ENCODE measurements around the gene RPL12. TPM values are rescaled to one million over a fixed set of nuclear protein-coding genes. Genes with fewer than 3 reads are reported as not detected.
A peak's percentile ranks its signal among the peaks of the same experiment; 100 is the strongest.

Gene RPL12
- total RNA-seq, 2 experiments from 2014 or later, result 1,248 to 1,328 TPM

- DNase-seq (no peak), ATAC-seq (no peak)
- Mint-ChIP-seq H3K9me3 (ENCODE audit: insufficient read depth) (no peaks in the 10 kb centered on the region), H3K4me3 (no peak overlapping the region), H3K36me3 (ENCODE audit: low read depth) (peaks cover 57% of the 10 kb centered on the region), H3K27ac (no peak overlapping the region), H3K27me3 (ENCODE audit: low read depth) (no peaks in the 10 kb centered on the region), H3K4me1 (ENCODE audit: low read depth) (peaks cover 25% of the 10 kb centered on the region)
- CTCF ChIA-PET, result no interaction called here
- POLR2A ChIA-PET, result no interaction called here
These were observed 20.8 kb downstream of the RPL12 start for GRCh38 chr9:127430415-127430814.

- ATAC-seq (no peak), DNase-seq (no peak)
- Mint-ChIP-seq H3K9me3 (ENCODE audit: insufficient read depth) (no peaks in the 10 kb centered on the region), H3K27ac (no peak overlapping the region), H3K27me3 (ENCODE audit: low read depth) (no peaks in the 10 kb centered on the region), H3K36me3 (ENCODE audit: low read depth) (peaks cover 42% of the 10 kb centered on the region), H3K4me1 (ENCODE audit: low read depth) (peaks cover 35% of the 10 kb centered on the region), H3K4me3 (no peak overlapping the region)
- ChIA-PET POLR2A (no interaction called here), CTCF (no interaction called here)
These were observed 22.9 kb downstream of the RPL12 start for GRCh38 chr9:127428348-127428747.

GRCh38 chr9:127426756-127427155 lies 24.4 kb downstream of the RPL12 start:
- DNase-seq (peak; percentile 48), ATAC-seq (peak; percentile 15)
- peaks cover 49% of the 10 kb centered on the region for H3K4me1 Mint-ChIP-seq (ENCODE audit: low read depth)
- POLR2A ChIA-PET, result no interaction called here
- H3K36me3 Mint-ChIP-seq (ENCODE audit: low read depth), result peaks cover 35% of the 10 kb centered on the region
- peak overlapping the region; percentile 99 for H3K4me3 Mint-ChIP-seq
- peak overlapping the region; percentile 67 for H3K27ac Mint-ChIP-seq
- no peaks in the 10 kb centered on the region for H3K9me3 Mint-ChIP-seq (ENCODE audit: insufficient read depth)
- CTCF ChIA-PET, result interaction anchor here (1.4 to 1.5 kb wide), 2 partner anchors 11 to 29 kb away, joined by 3 read pairs; no protein-coding TSS in a partner anchor
- no peaks in the 10 kb centered on the region for H3K27me3 Mint-ChIP-seq (ENCODE audit: low read depth)

- ATAC-seq (peak; percentile 43), DNase-seq (peak; percentile 58)
- H3K4me3 Mint-ChIP-seq, result peak overlapping the region; percentile 99
- CTCF ChIA-PET, result interaction anchor here (1.3 to 1.7 kb wide), 3 partner anchors 11 to 28 kb away, joined by 3 to 8 read pairs (median 5); partner anchors contain the start of genes LRSAM1, RPL12 and SLC2A8
- H3K36me3 Mint-ChIP-seq (ENCODE audit: low read depth), result peaks cover 20% of the 10 kb centered on the region
- H3K9me3 Mint-ChIP-seq (ENCODE audit: insufficient read depth), result no peaks in the 10 kb centered on the region
- POLR2A ChIA-PET, result interaction anchor here (0.8 to 2.9 kb wide), 4 partner anchors 11 to 393 kb away, joined by 3 to 40 read pairs (median 5); partner anchors contain the start of genes LRSAM1 and RPL12
- peak overlapping the region; percentile 96 for H3K27ac Mint-ChIP-seq
- no peaks in the 10 kb centered on the region for H3K27me3 Mint-ChIP-seq (ENCODE audit: low read depth)
- H3K4me1 Mint-ChIP-seq (ENCODE audit: low read depth), result peaks cover 46% of the 10 kb centered on the region
These were observed 26.6 kb downstream of the RPL12 start for GRCh38 chr9:127424676-127424999.

- ATAC-seq, result peak; percentile 89
- peak within 1 kb of the TSS; percentile 99 for H3K4me3 Mint-ChIP-seq
- peaks cover 46% of the 10 kb centered on the region for H3K4me1 Mint-ChIP-seq (ENCODE audit: low read depth)
- peaks cover 18% of the 10 kb centered on the region for H3K36me3 Mint-ChIP-seq (ENCODE audit: low read depth)
- no peaks in the 10 kb centered on the region for H3K9me3 Mint-ChIP-seq (ENCODE audit: insufficient read depth)
- peak within 1 kb of the TSS; percentile 96 for H3K27ac Mint-ChIP-seq
- CTCF ChIA-PET, result interaction anchor here (0.9 to 1.7 kb wide), 5 partner anchors 12 to 112 kb away, joined by 3 to 8 read pairs (median 5); partner anchors contain the start of genes LRSAM1, RPL12 and SLC2A8
- POLR2A ChIA-PET, result interaction anchor here (0.6 to 2.9 kb wide), 7 partner anchors 8 to 394 kb away, joined by 3 to 40 read pairs (median 3); partner anchors contain the start of genes LRSAM1 and RPL12
- no peaks in the 10 kb centered on the region for H3K27me3 Mint-ChIP-seq (ENCODE audit: low read depth)
- peak; percentile 95 for DNase-seq
These were observed 27.1 kb downstream of the RPL12 start, which contains the start of gene ZNF79 for GRCh38 chr9:127423934-127424675. Gene ZNF79 (plus strand): TSS chr9:127424382. CDS start chr9:127424788, 406 bp downstream.

GRCh38 chr9:127423476-127423933 lies 27.7 kb downstream of the RPL12 start:
- DNase-seq (no peak), ATAC-seq (no peak)
- no peaks in the 10 kb centered on the region for H3K27me3 Mint-ChIP-seq (ENCODE audit: low read depth)
- CTCF ChIA-PET, result interaction anchor here (0.9 to 1.7 kb wide), 6 partner anchors 12 to 209 kb away, joined by 3 to 8 read pairs (median 5); partner anchors contain the start of genes LRSAM1, RPL12 and SLC2A8
- H3K4me3 Mint-ChIP-seq, result peak overlapping the region; percentile 99
- peak overlapping the region; percentile 96 for H3K27ac Mint-ChIP-seq
- H3K4me1 Mint-ChIP-seq (ENCODE audit: low read depth), result peaks cover 46% of the 10 kb centered on the region
- H3K9me3 Mint-ChIP-seq (ENCODE audit: insufficient read depth), result no peaks in the 10 kb centered on the region
- peaks cover 13% of the 10 kb centered on the region for H3K36me3 Mint-ChIP-seq (ENCODE audit: low read depth)
- POLR2A ChIA-PET, result interaction anchor here (0.6 to 2.9 kb wide), 5 partner anchors 8 to 29 kb away, joined by 3 to 40 read pairs (median 3); partner anchors contain the start of genes LRSAM1 and RPL12

GRCh38 chr9:127422787-127423186 lies 28.4 kb downstream of the RPL12 start:
- ChIA-PET CTCF (interaction anchor here (1.5 to 1.7 kb wide), 2 partner anchors 26 to 208 kb away, joined by 5 read pairs; partner anchors contain the start of gene SLC2A8), POLR2A (interaction anchor here (2.9 kb wide), 1 partner anchor 28 kb away, joined by 40 read pairs; the partner anchor contains the start of genes LRSAM1 and RPL12)
- H3K27me3 Mint-ChIP-seq (ENCODE audit: low read depth), result no peaks in the 10 kb centered on the region
- H3K4me1 Mint-ChIP-seq (ENCODE audit: low read depth), result peaks cover 41% of the 10 kb centered on the region
- peaks cover 10% of the 10 kb centered on the region for H3K36me3 Mint-ChIP-seq (ENCODE audit: low read depth)
- DNase-seq (no peak), ATAC-seq (no peak)
- peak overlapping the region; percentile 99 for H3K4me3 Mint-ChIP-seq
- H3K27ac Mint-ChIP-seq, result peak overlapping the region; percentile 96
- no peaks in the 10 kb centered on the region for H3K9me3 Mint-ChIP-seq (ENCODE audit: insufficient read depth)

- CTCF ChIA-PET, result interaction anchor here (1.5 kb wide), 1 partner anchor 208 kb away, joined by 5 read pairs; no protein-coding TSS in a partner anchor
- Mint-ChIP-seq H3K27me3 (ENCODE audit: low read depth) (no peaks in the 10 kb centered on the region), H3K4me3 (no peak overlapping the region), H3K4me1 (ENCODE audit: low read depth) (peaks cover 40% of the 10 kb centered on the region), H3K27ac (no peak overlapping the region), H3K36me3 (ENCODE audit: low read depth) (peaks cover 10% of the 10 kb centered on the region), H3K9me3 (ENCODE audit: insufficient read depth) (no peaks in the 10 kb centered on the region)
- DNase-seq (no peak), ATAC-seq (no peak)
- POLR2A ChIA-PET, result interaction anchor here (1.1 kb wide), 1 partner anchor 14 kb away, joined by 3 read pairs; no protein-coding TSS in a partner anchor
These were observed 28.9 kb downstream of the RPL12 start for GRCh38 chr9:127422133-127422782.

- ATAC-seq (no peak), DNase-seq (no peak)
- POLR2A ChIA-PET, result no interaction called here
- CTCF ChIA-PET, result interaction anchor here (0.7 kb wide), 1 partner anchor 35 kb away, joined by 3 read pairs; no protein-coding TSS in a partner anchor
- peaks cover 4% of the 10 kb centered on the region for H3K27me3 Mint-ChIP-seq (ENCODE audit: low read depth)
- peaks cover 30% of the 10 kb centered on the region for H3K4me1 Mint-ChIP-seq (ENCODE audit: low read depth)
- no peak overlapping the region for H3K4me3 Mint-ChIP-seq
- H3K27ac Mint-ChIP-seq, result no peak overlapping the region
- peaks cover 3% of the 10 kb centered on the region for H3K36me3 Mint-ChIP-seq (ENCODE audit: low read depth)
- no peaks in the 10 kb centered on the region for H3K9me3 Mint-ChIP-seq (ENCODE audit: insufficient read depth)
These were observed 30.1 kb downstream of the RPL12 start for GRCh38 chr9:127421057-127421456.

- Mint-ChIP-seq H3K4me3 (no peak overlapping the region), H3K4me1 (ENCODE audit: low read depth) (peaks cover 15% of the 10 kb centered on the region)
- CTCF ChIA-PET, result interaction anchor here (1.4 to 3.3 kb wide), 2 partner anchors 23 to 204 kb away, joined by 4 to 12 read pairs; partner anchors contain the start of gene SLC2A8
These were observed 31.9 kb downstream of the RPL12 start for GRCh38 chr9:127419348-127419747.

GRCh38 chr9:127418037-127418471 lies 33.2 kb downstream of the RPL12 start:
- peaks cover 22% of the 10 kb centered on the region for H3K27me3 Mint-ChIP-seq (ENCODE audit: low read depth)
- ChIA-PET CTCF (interaction anchor here (0.8 to 3.3 kb wide), 8 partner anchors 21 to 203 kb away, joined by 3 to 12 read pairs (median 4); partner anchors contain the start of genes LRSAM1, RPL12 and SLC2A8), POLR2A (no interaction called here)
- H3K27ac Mint-ChIP-seq, result no peak overlapping the region
- DNase-seq (peak; percentile 67), ATAC-seq (peak; percentile 73)
- peaks cover 11% of the 10 kb centered on the region for H3K4me1 Mint-ChIP-seq (ENCODE audit: low read depth)
- no peaks in the 10 kb centered on the region for H3K36me3 Mint-ChIP-seq (ENCODE audit: low read depth)
- H3K4me3 Mint-ChIP-seq, result no peak overlapping the region
- H3K9me3 Mint-ChIP-seq (ENCODE audit: insufficient read depth), result no peaks in the 10 kb centered on the region

More at GRCh38 chr9:127419348-127419747, 31.9 kb downstream of the RPL12 start:
- Mint-ChIP-seq H3K9me3 (ENCODE audit: insufficient read depth) (no peaks in the 10 kb centered on the region), H3K36me3 (ENCODE audit: low read depth) (peaks cover 2% of the 10 kb centered on the region), H3K27me3 (ENCODE audit: low read depth) (peaks cover 16% of the 10 kb centered on the region), H3K27ac (peak overlapping the region; percentile 32)
- DNase-seq (no peak), ATAC-seq (no peak)
- POLR2A ChIA-PET, result no interaction called here
